HuH-7.5 (cell line): ENCODE data around the gene KRTAP15-1.

Experiments
- DNase-seq: peaks from one replicate; pipeline ENCODE4 v3.0.0; 2011; ENCODE audit warnings: low spot score

Gene KRTAP15-1, protein sequence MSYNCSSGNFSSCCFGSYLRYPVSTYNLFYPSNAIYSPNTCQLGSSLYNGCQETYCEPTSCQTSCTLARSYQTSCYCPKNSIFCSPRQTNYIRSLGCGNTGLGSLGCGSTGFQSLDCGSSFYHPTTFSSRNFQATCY

DNA sequence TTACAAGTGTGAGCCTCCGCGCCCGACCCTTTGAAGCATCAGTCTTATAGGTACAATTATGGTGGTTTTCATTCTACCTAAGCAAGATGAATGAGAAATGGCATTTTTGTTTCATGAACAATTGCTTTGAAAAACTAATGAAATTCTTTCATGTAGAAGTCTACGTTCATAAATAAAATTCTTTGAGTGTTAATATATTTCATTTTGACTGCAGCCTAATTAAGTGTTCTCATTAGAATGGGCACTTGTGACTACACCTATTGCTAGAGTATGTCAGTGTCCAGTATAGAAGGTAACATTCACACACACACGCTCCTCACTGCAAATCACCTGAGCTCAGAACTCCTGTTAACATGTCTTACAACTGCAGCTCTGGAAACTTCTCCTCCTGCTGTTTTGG lies at the start of gene KRTAP15-1:
Gene KRTAP15-1 (plus strand): TSS at position 301 of the 400 bp plus-strand sequence. CDS start 53 bp downstream, at position 354.
- no peak for DNase-seq

DNA sequence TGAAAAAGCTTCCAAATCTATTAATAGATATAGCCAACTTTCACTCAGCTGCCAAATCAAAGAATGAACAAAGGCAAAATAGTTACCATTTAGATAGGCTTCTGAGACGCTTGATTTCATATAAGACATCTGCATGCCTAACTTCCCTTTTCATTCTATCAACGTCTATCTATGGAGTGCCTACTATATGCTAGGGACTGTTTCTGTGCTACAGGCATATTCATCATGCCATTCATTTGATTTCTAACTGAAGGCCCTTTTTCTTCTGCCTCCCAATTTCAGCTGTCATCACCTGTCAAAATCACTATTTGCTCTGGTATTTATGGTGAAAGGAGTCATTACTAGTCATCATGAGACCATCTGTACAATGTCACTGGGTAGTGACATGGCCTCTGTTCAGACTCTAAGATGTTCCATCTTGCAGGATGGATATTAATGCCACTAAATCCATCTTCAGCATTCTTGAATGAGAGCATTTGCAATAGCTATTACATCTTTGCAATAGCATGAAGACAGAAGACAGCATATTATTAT lies 48.5 kb upstream of the KRTAP15-1 start:
- no peak for DNase-seq

DNA sequence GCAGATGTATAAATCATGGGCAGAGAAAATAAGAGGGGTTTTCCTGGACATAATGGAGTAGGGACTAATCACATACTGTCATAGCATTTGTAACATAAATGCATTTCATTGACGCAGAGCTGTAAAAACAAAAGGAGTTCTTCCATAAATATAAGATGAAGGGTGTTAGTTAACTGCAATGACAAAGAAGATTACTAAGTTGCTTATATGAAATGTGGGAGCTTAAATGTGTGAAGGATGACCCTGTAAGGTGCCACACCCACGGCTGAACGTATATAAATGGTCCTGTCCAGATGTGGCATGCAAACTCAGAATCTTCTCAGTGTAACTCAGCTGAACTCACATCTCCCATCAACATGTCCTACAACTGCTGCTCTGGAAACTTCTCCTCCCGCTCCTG lies 44.3 kb upstream of the KRTAP15-1 start, which contains the start of gene KRTAP13-1:
Gene KRTAP13-1 (plus strand): TSS at position 301 of the 400 bp plus-strand sequence. CDS start 56 bp downstream, at position 357.
- DNase-seq = no peak

DNA sequence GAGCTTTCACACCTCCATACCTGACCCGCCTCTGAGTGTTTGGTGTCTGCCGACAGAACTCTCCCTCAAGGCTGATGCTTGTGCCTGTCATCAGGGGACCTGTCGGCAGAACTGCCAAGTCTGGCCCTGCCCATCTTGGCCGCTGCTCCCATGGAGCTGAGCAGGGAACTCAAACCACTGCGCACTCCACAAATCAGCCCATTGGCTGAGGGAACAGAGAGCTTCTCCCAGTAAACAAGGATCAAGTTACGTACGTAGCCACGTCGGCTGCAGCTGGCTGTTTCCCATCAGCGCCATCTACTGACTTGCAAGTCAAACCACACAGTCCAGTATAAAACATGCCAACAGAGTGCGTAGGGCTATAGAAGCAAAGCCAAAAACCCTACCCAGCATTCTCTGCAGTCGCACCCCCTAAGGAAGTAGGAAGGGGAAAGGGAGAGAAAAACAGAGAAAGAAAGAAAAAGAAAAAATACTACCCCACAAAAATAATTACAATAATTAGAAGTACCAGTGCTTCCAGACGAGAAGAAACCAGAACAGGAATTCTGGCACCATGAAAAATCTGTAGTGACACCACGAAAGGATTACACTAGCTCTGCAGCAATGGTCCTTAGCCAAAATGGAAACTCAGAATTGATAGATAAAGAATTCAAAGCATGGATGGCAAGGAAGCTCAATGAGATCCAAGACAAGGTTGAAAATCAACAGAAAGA lies 31.1 kb upstream of the KRTAP15-1 start:
- DNase-seq = peak; percentile 13

DNA sequence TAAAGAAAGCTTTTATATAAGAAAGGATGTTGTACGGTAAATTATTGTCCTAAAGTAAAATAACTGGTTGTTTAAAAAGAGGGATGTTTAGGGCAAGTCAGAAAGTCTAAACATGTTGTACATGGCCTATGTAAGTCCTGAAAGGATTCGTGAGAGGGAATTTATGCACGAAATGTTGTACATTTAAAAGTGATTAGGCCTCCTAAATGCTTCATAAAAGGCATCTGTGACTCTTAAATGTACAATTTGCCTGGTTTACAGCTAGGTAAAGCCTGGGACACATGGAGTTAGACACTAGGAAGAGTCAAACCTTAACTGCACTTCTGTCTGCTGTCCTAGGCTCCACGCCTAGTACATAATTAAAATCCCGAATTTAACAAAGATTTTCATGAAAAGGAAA lies 24.1 kb upstream of the KRTAP15-1 start:
- DNase-seq = no peak

DNA sequence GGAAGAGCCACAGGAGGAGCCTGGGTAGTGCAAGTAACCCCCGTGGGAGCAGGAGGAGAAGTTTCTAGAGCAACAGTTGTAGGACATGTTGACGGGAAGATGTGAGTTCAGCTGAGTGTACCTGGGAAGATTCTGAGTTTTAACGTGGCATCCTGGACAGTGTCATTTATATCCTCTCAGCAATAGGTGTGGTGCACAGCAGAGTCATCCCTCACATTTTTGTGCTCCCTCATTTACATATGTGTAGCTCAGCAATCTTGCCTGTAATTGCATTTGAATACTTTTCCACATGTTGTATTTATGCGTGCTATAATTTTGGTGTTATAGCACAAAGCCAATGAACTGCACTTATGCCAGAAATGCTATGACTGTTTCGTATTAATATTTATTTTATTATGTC lies 14.2 kb upstream of the KRTAP15-1 start, which contains the start of gene KRTAP13-3:
Gene KRTAP13-3 (minus strand): TSS at position 101 of the 400 bp plus-strand sequence. CDS start 14 bp downstream, at position 87.
- DNase-seq = no peak

DNA sequence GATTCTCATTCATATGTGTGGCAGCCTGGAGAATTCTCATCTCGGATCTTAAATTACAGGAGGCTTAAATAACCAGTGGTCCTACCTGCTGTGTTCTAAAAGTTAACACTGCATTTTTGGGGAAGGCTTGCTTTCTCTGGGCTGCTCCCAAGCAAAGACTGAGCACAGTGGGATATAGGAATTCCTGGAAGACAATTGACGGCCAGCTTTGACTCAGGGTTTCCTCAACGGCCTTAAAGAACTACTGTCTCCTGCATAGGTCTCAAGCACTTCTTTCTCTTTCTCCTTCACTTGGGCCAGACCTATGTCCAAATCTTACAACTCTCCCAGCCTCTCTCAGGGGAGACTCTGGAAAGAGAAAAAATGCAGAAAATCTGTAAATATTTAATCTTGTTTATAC lies 13.3 kb upstream of the KRTAP15-1 start:
- DNase-seq = no peak

DNA sequence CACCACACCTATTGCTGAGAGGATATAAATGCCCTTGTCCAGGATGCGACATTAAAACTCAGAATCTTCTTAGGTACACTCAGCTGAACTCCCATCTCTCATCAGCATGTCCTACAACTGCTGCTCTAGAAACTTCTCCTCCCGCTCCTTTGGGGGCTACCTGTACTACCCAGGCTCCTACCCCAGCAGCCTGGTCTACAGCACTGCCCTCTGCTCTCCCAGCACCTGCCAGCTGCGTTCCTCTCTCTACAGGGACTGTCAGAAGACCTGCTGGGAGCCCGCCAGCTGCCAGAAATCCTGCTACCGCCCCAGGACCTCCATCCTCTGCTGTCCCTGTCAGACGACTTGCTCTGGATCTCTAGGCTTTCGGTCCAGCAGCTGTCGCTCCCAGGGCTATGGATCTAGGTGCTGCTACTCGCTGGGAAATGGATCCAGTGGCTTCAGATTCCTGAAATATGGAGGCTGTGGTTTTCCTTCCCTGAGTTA lies 9.9 kb upstream of the KRTAP15-1 start, which contains the start of gene KRTAP13-4:
Gene KRTAP13-4 (plus strand): TSS at position 51 of the 486 bp plus-strand sequence. CDS start 56 bp downstream, at position 107.
- no peak for DNase-seq

DNA sequence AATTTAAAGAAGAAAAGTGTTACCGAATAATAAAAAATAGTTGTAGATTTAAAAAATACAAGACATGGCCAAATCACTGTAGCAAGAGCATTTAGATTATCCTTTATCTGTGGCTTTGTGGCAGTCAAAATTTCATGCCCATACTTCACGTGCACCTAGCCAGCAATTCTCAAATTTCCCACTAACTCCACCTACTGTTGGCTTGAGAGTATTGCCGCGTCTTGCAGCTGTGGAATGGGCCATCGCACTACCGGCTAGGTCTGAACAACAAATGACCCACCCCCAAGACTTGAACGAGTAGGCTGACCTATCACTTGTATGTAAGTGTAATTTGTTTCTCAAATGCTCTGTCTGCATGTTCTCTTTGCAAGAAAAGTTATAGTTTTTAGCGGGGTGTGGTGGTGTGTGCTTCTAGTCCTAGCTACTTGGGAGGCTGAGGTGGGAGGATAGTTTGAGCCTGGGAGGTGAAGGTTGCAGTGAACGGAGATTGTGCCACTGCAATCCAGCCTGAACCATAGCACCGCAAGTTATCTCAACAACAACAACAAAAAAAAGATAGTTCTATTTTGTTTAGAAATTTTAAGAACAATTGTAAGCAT lies 5.9 kb upstream of the KRTAP15-1 start:
- DNase-seq = no peak

DNA sequence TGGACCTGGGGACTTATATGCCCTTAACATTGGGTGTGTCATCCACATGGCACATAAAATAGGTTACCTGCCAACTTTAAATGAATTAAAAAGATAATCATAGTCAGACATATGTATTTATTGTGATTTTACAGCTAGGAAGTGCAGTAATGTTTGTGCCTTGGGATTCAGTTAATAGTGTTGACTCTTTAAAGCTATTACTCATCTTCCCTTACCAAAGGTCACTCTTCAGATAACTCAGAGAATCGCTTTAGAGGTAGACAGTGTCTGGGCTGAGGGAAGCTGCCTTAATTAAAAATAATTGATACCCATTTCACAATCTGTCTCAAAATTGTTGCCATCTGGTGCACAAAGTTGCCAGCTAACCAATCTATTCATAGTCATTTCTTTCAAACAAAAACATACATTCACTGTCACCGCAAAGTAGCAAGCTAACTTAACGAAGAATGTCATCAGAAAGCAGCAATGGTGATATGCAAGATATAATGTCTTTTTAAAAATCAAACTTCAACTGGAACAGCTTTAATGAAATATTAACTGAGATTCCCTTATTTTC lies 3.0 kb upstream of the KRTAP15-1 start:
- no peak for DNase-seq

DNA sequence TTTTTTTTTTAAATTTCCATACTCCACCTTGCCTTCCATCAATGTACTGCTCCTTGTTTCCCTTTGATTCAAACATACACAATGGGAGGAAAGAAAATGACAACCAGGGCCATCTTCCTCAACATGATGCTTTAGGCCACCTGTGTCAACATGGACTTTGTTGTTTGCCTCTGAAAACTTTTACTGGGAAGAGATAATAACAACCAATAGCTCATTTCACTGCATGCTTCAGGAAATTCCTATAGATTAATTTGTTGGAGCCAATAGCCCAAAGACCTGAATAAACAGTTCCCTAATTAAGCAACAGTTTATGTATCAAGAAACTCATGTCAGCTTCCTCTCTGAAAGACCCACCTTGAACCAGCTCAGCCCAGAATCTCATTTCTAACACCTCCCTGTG lies 3.2 kb downstream of the KRTAP15-1 start:
- no peak for DNase-seq

DNA sequence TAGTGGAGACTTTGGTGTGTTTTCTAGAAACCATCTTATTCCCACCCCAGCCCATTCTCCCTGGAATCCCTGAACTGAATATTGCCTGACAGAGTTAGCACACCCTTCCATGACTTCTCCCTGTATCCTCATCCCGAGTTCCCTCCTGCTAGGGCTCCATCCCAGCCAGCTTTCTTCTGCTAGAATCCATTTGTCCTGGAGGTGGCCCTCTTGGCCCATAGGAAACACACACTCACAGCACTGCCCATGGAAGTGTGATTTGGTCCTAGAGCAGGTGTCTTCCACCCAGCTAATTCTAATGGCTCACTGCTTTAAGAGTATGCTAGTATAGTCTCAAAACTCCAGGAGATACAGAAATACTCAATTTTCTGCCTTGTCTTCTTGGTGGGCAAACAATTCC lies 4.1 kb downstream of the KRTAP15-1 start:
- DNase-seq = no peak

DNA sequence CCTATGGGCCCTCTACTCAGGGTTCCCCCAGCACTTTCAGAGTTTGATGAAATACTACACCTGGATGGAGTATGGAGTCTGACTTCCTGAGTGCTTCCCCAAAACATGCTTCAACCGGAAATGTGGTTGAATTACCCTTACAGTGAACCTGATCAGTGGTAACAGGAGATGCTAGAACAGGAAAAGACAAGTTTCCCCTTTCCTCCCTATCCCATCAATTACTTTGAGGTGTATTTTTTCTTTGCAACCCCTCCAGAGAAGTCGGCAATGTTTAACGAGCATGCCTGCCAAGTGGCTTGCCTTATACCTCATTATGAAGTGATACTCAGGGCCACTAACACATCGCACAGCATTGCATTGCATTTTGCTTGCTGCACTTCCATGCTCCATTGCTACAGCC lies 7.0 kb downstream of the KRTAP15-1 start:
- no peak for DNase-seq

DNA sequence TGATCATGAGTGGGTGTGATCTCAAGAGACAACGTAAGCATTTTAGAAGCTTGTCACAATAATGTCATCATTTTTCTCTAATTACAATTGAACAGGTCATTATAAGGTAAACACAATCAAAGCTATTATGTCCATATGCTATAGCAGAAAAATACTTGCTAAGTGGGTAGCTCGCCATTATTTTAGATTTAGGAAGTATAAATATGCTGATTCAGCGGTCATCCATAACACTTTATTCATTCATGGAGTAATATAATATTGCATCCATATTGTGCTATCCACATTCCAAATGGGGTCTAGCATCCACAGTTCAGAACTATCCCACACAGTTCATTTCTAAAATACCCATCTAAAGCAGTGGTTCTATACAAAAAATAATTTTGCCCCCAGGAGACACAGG lies 8.4 kb downstream of the KRTAP15-1 start:
- no peak for DNase-seq

DNA sequence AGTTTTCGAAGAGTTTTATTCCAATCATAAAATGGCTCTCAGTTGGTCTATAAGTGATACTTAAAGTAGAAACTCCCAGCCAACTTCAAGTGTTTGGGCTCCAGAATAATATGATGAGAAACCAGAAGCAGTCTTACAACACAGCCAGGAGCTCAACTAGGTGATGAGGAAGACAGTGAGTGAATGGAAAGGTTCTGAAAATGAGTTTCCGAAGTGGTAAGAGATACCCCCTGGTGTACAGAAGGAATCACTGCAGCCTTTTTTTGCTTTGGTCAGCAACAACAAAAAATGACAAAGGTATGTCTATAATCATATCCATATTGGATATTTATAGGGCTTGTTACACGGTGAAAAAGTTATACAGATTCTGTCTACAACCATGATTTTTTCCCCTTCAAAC lies 23.6 kb downstream of the KRTAP15-1 start:
- no peak for DNase-seq

DNA sequence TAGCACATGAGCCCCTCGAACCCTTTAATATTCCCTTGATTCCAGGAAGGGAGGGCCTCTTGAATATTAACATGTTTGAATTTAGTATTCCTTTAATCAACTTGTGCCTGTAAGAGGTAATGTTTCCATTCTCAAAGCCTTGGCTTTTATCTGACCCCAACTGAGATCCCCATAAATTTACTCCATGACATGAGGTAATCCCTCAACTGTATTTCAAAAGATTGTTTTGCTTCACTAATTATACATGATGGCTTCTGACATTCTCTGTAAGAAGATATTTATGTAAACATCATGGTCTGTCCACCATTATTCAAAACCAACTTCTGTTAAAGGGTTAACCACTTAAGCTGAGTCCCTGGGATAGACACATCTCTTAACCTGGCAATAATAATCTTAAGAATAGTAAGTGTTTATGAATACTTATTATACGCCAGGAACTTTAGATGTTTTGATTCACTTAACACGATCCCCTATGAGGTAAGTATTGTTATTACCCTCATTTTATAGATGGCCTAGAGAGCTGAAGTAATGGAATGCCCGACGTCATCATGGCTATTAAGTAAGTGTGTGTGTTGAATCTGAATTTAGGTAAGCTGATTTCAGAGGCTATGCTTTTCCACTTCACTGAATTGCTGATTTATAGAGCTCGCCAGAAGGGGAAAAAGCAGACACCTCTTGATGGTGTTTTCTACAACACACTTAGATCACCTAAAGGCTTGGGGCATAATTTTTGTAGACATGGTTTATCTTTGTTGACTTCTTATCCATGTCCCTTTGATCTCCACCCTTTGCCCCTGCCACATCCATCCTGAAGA lies 29.0 kb downstream of the KRTAP15-1 start:
- no peak for DNase-seq

DNA sequence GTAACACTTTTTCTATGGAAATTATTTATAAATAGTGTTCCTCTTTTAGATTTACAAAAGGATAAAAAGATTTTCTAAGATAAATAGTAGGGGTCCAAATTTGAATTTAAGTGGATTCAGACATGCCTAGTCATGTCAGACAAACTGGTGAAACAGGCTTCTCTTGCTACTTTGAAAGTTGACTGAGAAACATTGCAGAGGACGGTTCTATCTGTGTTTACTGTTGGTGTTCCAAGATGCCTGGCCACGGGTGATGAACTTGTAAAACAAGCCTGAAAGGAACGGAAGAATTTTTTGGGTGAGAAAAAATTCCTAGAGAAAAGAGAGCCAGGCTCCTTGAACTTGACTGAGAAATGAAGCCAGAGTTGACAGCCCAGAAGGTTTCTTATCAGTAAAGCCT lies 37.9 kb downstream of the KRTAP15-1 start:
- DNase-seq = no peak

DNA sequence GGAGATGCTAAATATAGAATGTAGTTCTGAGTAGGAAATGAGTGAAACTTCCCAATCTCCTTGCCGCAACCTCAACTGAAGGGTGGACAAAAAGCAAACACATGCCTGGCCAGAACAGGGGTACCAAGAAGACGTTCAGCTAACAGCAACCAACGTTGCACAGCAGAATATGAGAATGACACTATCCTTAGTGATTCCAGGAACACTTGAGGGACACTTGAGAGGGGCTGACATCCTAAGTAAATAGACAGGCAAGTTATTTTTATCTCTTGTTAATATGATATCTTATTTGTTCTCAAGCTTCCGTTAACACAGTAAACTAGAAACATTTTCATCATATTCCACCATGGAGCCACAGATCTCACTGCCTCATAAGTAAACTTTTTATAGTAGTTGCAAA lies 39.2 kb downstream of the KRTAP15-1 start:
- DNase-seq = no peak

DNA sequence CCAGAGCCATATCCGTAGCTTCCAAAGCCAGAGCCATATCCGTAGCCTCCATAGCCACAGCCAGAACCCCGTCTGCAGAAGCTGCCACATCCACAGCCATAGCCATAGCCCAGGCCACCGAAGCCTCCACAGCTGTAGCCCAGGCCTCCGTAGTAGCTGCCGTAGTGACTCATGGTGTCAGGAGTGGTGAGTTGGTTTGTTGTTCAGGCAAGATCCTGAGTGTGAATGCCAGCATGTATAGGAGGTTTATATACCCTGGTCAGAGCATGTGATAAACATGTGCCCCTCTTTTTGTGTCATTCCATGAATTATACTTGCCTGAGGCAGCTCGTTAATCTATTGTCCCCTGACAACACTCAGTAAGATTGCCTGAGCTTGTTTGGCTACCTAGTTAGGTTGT lies 40.1 kb downstream of the KRTAP15-1 start, which contains the start of gene KRTAP19-1:
Gene KRTAP19-1 (minus strand): TSS at position 223 of the 400 bp plus-strand sequence. CDS start 50 bp downstream, at position 173.
- DNase-seq = no peak

DNA sequence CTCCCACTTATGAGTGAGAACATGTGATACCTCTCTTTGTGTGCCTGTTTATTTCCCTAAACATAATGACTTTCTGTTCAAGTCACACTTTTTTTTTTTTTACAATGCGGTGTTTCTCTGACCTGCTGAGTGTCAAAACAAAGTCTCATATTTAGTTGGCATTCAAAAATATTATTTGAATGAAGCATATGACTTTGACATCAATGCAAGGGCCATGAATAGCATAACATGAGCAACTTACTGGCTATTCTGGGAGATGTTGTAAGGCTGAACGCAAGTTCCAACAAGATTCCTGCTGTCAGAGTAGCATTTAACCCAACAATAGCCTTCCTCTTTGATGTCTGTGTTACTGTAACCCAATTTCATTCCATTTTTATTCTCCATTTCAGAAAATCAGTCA lies 42.1 kb downstream of the KRTAP15-1 start:
- DNase-seq = no peak

DNA sequence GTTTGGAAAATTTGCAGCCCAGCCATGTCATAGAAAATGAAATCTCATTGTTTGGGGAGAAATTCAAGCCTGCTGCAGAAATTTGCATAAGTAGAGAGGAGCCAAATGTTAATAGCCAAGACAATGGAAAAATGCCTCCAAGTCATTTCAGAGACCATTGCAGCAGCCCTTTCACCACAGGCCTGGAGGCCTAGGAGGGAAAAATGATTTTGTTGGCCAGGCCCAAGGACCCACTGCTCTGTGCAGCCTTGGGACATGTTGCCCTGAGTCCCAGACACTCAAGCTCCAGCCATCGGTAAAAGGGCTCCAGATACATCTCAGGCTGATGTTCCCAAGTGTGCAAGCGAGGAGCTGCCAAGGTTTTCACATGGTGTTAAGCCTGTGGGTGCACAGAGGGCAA lies 46.1 kb downstream of the KRTAP15-1 start:
- no peak for DNase-seq
